ENCODE measurements around the gene LINC00305.

The LINC00305 gene

GRCh38 chr18:64100116-64100922, 48.6 kb downstream of the LINC00305 start:
- DNase-seq (ENCODE audit: low read depth) = peak; percentile 58
- TF ChIP-seq CTCF (IDR thresholded peaks at IDR 0.05; ENCODE audit: insufficient read depth, low read depth, low read length, missing control alignments) = no peak
- no peak overlapping the region for H3K4me3 ChIP-seq (ENCODE audit: low read depth, low read length)

DNA sequence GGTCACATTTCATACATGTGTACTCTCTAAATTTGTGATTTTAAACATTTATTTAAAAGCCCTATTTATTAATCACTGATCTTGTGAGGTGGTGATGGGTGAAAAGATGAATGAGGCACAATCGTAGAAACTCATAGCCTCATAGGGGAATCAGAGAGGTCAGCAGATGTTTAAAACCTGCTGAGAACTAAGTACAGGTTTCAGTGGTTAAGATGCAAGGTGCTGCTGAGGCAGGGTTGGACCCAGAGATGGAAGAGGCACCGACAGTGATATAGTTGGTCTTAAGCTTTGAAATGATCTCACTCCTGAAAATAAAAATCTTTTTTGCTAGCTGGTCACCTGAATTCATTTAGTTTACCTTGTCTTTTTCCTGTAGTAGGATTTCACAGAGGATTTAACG, 49.6 kb downstream of the LINC00305 start:
- no peak overlapping the region for H3K4me3 ChIP-seq (ENCODE audit: low read depth, low read length)
- TF ChIP-seq CTCF (IDR thresholded peaks at IDR 0.05; ENCODE audit: insufficient read depth, low read depth, low read length, missing control alignments) = no peak
- DNase-seq (ENCODE audit: low read depth) = peak; percentile 45

DNA sequence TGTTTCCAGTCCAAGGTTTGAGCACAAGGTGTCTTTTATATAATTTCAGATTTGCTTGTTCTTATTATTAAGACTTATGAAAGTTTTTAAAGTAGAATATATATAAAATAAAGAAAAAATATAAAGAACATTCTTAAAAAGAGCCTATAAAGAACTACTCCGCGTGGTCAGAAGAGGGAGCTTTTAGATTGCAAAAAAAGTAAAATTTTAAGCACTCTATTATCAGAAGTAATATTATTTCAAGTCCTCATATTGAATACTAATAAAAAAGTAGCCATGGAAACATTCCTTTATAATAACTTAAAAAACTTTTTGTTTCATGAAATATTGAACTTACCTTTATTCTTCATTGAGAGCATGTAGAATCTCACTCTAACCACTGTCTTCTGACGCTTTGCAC, 51.4 kb downstream of the LINC00305 start:
- no peak for TF ChIP-seq CTCF (IDR thresholded peaks at IDR 0.05; ENCODE audit: insufficient read depth, low read depth, low read length, missing control alignments)
- no peak overlapping the region for H3K4me3 ChIP-seq (ENCODE audit: low read depth, low read length)
- no peak for DNase-seq (ENCODE audit: low read depth)

DNA sequence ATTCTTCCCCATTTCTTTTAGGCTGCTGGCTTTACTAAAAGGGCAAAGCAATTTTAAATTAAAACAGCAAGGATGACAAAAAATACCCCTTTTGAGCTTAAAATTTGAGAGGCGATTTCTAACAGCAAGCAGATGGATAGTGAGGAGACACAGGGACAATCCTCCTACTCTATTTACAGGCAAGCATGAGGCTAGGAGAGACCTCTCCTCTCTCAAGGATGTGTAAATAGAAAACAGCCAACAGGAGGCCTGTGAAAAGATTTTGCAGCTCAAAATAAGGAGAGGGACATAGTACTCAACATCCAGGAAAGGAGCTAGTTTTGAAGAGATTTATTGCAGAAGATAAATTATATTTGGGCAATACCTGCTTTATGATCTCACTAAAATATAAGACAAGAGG, 53.8 kb downstream of the LINC00305 start:
- no peak for DNase-seq (ENCODE audit: low read depth)
- no peak overlapping the region for H3K4me3 ChIP-seq (ENCODE audit: low read depth, low read length)
- TF ChIP-seq CTCF (IDR thresholded peaks at IDR 0.05; ENCODE audit: insufficient read depth, low read depth, low read length, missing control alignments) = no peak

DNA sequence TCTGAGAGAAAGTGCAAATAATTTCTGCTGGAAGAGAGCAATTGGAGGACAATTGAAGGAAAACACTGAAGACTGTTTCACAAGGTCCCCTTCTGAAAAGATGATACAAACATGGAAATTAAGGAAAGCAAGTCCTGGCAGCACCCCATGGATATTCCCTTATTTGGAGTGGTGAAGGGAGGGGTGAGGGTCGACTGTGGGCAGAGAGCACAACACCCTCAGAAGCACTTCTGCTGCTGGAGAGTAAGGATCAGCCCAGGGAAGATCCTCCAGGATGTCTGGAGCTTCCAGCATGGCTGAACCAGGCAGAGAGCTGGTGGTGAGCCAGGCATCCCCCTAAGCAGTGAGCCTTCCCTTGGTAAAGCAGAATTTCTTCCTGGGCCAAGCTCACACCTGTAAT, 54.7 kb downstream of the LINC00305 start:
- no peak for TF ChIP-seq CTCF (IDR thresholded peaks at IDR 0.05; ENCODE audit: insufficient read depth, low read depth, low read length, missing control alignments)
- no peak overlapping the region for H3K4me3 ChIP-seq (ENCODE audit: low read depth, low read length)
- no peak for DNase-seq (ENCODE audit: low read depth)

GRCh38 chr18:64091526-64091925, 57.4 kb downstream of the LINC00305 start:
- no peak for TF ChIP-seq CTCF (IDR thresholded peaks at IDR 0.05; ENCODE audit: insufficient read depth, low read depth, low read length, missing control alignments)
- no peak for DNase-seq (ENCODE audit: low read depth)
- H3K4me3 ChIP-seq (ENCODE audit: low read depth, low read length) = no peak overlapping the region

DNA sequence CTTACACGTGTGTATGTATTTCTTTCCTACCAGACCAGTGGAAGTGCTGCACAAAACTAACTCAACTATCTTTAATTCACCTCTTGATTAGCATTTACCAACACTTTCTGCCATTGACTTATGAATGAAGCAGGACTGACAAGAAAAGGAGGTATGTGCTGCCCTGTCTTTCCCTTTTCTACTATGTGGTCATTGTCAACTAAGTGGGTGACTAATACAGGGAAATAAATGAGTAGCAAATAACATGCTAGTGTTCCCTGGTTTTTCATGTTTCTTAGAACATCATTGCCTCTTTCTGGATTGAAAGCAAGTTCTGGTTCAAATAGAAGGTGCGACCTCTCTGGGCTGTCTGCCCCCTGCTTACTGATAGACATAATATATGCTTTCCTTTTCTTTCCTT, 58.0 kb downstream of the LINC00305 start:
- no peak for TF ChIP-seq CTCF (IDR thresholded peaks at IDR 0.05; ENCODE audit: insufficient read depth, low read depth, low read length, missing control alignments)
- H3K4me3 ChIP-seq (ENCODE audit: low read depth, low read length) = no peak overlapping the region
- DNase-seq (ENCODE audit: low read depth) = no peak
